Fibroblast of skin of left biceps (primary cell): ENCODE data around the gene PRODH.
"Not testable (repeated sequence)": the region's sequence is repeated elsewhere in the genome, so short reads cannot be mapped to it uniquely, and the experiment has no call there.

Source experiments
- DNase-seq, 2 experiments: peaks; one replicate each; pipeline ENCODE4 v3.0.0-alpha.2; 2013; ENCODE audit warnings: low read depth in 2 of 2

PRODH gene

GRCh38 chr22:18953128-18953527, 17.0 kb upstream of the PRODH start:
- not testable (repeated sequence) for DNase-seq

- DNase-seq: no peak
Observed at GRCh38 chr22:18952022-18952421, 15.9 kb upstream of the PRODH start.

GRCh38 chr22:18950141-18950540, 14.0 kb upstream of the PRODH start:
- DNase-seq: no peak

- DNase-seq: no peak
Observed at GRCh38 chr22:18947905-18948304, 11.8 kb upstream of the PRODH start.

GRCh38 chr22:18947105-18947504, 11.0 kb upstream of the PRODH start:
- DNase-seq: not testable (repeated sequence)

GRCh38 chr22:18938691-18939090, 2.6 kb upstream of the PRODH start:
- DNase-seq: not testable (repeated sequence)

- DNase-seq: not testable (repeated sequence)
Observed at GRCh38 chr22:18934688-18935087, 1.4 kb downstream of the PRODH start.

GRCh38 chr22:18933914-18934313, 2.2 kb downstream of the PRODH start:
- DNase-seq: no peak

GRCh38 chr22:18931905-18932652, 4.0 kb downstream of the PRODH start:
- DNase-seq: no peak

GRCh38 chr22:18929459-18929858, 6.6 kb downstream of the PRODH start:
- DNase-seq: no peak

GRCh38 chr22:18927573-18927972, 8.5 kb downstream of the PRODH start:
- DNase-seq: no peak

- DNase-seq: no peak
Observed at GRCh38 chr22:18927020-18927419, 9.1 kb downstream of the PRODH start.

- no peak for DNase-seq
Observed at GRCh38 chr22:18925368-18926064, 10.6 kb downstream of the PRODH start.

- DNase-seq: not testable (repeated sequence)
Observed at GRCh38 chr22:18920257-18920902, 15.7 kb downstream of the PRODH start.

- DNase-seq: not testable (repeated sequence)
Observed at GRCh38 chr22:18917818-18918217, 18.3 kb downstream of the PRODH start.

GRCh38 chr22:18915550-18915949, 20.5 kb downstream of the PRODH start:
- DNase-seq: not testable (repeated sequence)

- DNase-seq: not testable (repeated sequence)
Observed at GRCh38 chr22:18914558-18914957, 21.5 kb downstream of the PRODH start.

GRCh38 chr22:18912264-18912946, 23.7 kb downstream of the PRODH start:
- DNase-seq: not testable (repeated sequence)

- not testable (repeated sequence) for DNase-seq
Observed at GRCh38 chr22:18911535-18911934, 24.6 kb downstream of the PRODH start.

GRCh38 chr22:18909556-18909955, 26.5 kb downstream of the PRODH start:
- no peak for DNase-seq

- DNase-seq: no peak
Observed at GRCh38 chr22:18906896-18907295, 29.2 kb downstream of the PRODH start.

- not testable (repeated sequence) for DNase-seq
Observed at GRCh38 chr22:18906410-18906745, 29.7 kb downstream of the PRODH start.
